Type B pancreatic cell (in vitro differentiated cells): ENCODE data around the gene GBX2. TPM values are rescaled to one million over a fixed set of nuclear protein-coding genes. Genes with fewer than 3 reads are reported as not detected.
A peak's percentile ranks its signal among the peaks of the same experiment; 100 is the strongest.

Experiments
- DNase-seq: peaks from one replicate; pipeline ENCODE4 v3.0.0; 2021; ENCODE audit warnings: mixed read lengths; ENCODE audit not compliant: unreplicated experiment; ENCODE audit errors: extremely low spot score
- H3K27ac Mint-ChIP-seq: 2 replicates; pipeline ENCODE4 v1.8.0; 2021; ENCODE audit warnings: mild to moderate bottlenecking, mixed read lengths
- H3K27me3 Mint-ChIP-seq: 2 replicates; pipeline ENCODE4 v1.8.0; 2021; ENCODE audit warnings: mixed read lengths
- H3K36me3 Mint-ChIP-seq: 2 replicates; pipeline ENCODE4 v1.8.0; 2021; ENCODE audit warnings: mixed read lengths
- H3K4me1 Mint-ChIP-seq: one replicate; pipeline ENCODE4 v1.8.0; 2021; ENCODE audit warnings: mixed read lengths; ENCODE audit not compliant: unreplicated experiment
- H3K4me3 Mint-ChIP-seq: 2 replicates; pipeline ENCODE4 v1.8.0; 2021; ENCODE audit warnings: mild to moderate bottlenecking, mixed read lengths
- H3K9me3 Mint-ChIP-seq: 2 replicates; pipeline ENCODE4 v1.8.0; 2021; ENCODE audit warnings: mixed read lengths
- CTCF ChIP-seq: fragments of 200-600 bp; sonication (generic); conservative IDR thresholded peaks from 2 replicates; pipeline ENCODE4 v1.5.0; 2021; ENCODE audit warnings: antibody characterized with exemption, mild to moderate bottlenecking
- total RNA-seq: library from RNA; stranded (reverse); gene quantifications from 2 replicates; pipeline ENCODE4 v1.2.1, GENCODE V29; 2021; ENCODE audit warnings: low replicate concordance

The GBX2 gene
- total RNA-seq, 1 donor from 2014 or later: 2.1 TPM

DNA sequence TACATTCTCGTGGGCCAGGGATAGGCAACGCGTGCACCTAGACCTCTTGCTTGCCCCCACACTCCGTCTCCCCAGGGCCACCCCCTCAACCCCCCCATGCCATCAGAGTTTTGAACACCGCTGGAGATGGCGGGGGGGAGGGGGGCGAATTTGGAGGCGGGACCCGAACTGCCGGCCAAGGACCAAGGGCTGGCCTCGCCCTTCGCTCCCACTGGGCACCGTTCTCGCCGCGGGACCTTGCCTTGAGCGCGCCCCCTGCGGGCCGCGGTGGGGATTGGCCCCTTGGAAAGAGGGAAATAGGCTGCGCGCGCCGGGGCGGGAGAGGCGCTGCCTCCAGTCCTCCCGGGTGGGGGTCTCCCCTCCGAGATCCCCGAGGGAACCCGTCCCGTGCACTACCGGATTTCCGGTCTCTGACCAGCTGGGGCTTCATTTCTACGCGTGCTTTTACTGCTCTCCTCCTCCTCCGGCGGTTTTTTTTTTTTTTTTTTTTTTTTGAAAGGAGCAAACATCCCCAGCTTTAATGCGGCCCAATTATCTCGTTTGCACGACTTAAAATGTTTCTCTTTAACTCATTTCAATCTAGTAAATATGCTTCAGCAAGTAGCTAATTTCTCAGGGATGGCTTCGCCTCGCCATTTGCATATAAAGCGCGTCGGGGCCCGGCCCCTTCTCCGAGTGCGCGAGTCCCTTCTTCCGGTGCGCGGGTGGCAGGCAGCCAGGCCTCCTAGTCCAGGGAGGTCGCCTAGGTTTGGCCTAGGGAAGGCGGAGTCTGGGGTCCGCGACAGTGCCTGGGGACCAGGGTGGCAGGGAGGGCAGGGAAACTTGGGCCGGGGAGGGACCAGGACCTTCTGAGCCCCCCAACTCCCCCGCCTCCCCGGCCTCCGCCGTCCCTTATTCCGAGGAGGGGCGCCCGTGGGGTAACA, 10.0 kb upstream of the GBX2 start:
- Mint-ChIP-seq H3K36me3 (no peaks in the 10 kb centered on the region), H3K4me1 (peaks cover 26% of the 10 kb centered on the region), H3K4me3 (peak overlapping the region; percentile 87), H3K9me3 (no peaks in the 10 kb centered on the region), H3K27me3 (peaks cover 74% of the 10 kb centered on the region), H3K27ac (peak overlapping the region; percentile 62)
- TF ChIP-seq CTCF: peak; percentile 90
- DNase-seq: peak; percentile 89

GRCh38 chr2:236177604-236177966, 9.4 kb upstream of the GBX2 start:
- Mint-ChIP-seq H3K9me3 (no peaks in the 10 kb centered on the region), H3K27ac (no peak overlapping the region), H3K4me1 (peaks cover 26% of the 10 kb centered on the region), H3K36me3 (no peaks in the 10 kb centered on the region), H3K4me3 (peak overlapping the region; percentile 28), H3K27me3 (peaks cover 72% of the 10 kb centered on the region)
- DNase-seq: no peak
- TF ChIP-seq CTCF: no peak

GRCh38 chr2:236176951-236177350, 8.8 kb upstream of the GBX2 start:
- Mint-ChIP-seq H3K27ac (no peak overlapping the region), H3K27me3 (peaks cover 78% of the 10 kb centered on the region), H3K36me3 (no peaks in the 10 kb centered on the region), H3K9me3 (no peaks in the 10 kb centered on the region), H3K4me3 (no peak overlapping the region), H3K4me1 (peaks cover 29% of the 10 kb centered on the region)
- no peak for DNase-seq
- TF ChIP-seq CTCF: no peak

- H3K36me3 Mint-ChIP-seq: no peaks in the 10 kb centered on the region
- TF ChIP-seq CTCF: peak; percentile 78
- DNase-seq: no peak
- peak overlapping the region; percentile 66 for H3K4me3 Mint-ChIP-seq
- peaks cover 31% of the 10 kb centered on the region for H3K4me1 Mint-ChIP-seq
- no peaks in the 10 kb centered on the region for H3K9me3 Mint-ChIP-seq
- H3K27ac Mint-ChIP-seq: no peak overlapping the region
- H3K27me3 Mint-ChIP-seq: peaks cover 83% of the 10 kb centered on the region
These were observed 8.2 kb upstream of the GBX2 start for GRCh38 chr2:236176417-236176816.

GRCh38 chr2:236175548-236176150, 7.5 kb upstream of the GBX2 start:
- Mint-ChIP-seq H3K9me3 (no peaks in the 10 kb centered on the region), H3K4me1 (peaks cover 31% of the 10 kb centered on the region), H3K27me3 (peaks cover 86% of the 10 kb centered on the region), H3K27ac (no peak overlapping the region), H3K36me3 (no peaks in the 10 kb centered on the region), H3K4me3 (peak overlapping the region; percentile 56)
- no peak for TF ChIP-seq CTCF
- no peak for DNase-seq
